ENCODE results near the gene ERBB4. TPM values are rescaled to one million over a fixed set of nuclear protein-coding genes. Genes with fewer than 3 reads are reported as not detected.

ERBB4 gene
- total RNA-seq, 1 donor from 2014 or later = 8.3 TPM

- Histone ChIP-seq H3K4me3 (no peak overlapping the region), H3K27me3 (ENCODE audit: low read depth) (no peaks in the 10 kb centered on the region), H3K36me3 (no peaks in the 10 kb centered on the region), H3K4me1 (peaks cover 15% of the 10 kb centered on the region), H3K9me3 (replicated peaks) (no peaks in the 10 kb centered on the region), H3K27ac (replicated peaks) (no peak overlapping the region)
- intact Hi-C loops (cut with micrococcal nuclease) = no loop called here
- TF ChIP-seq CTCF (IDR thresholded peaks at IDR 0.05; ENCODE audit: borderline replicate concordance) = no peak
- DNase-seq = no peak
Measured at GRCh38 chr2:212354382-212354781, 184.2 kb downstream of the ERBB4 start.

- Histone ChIP-seq H3K4me3 (no peak overlapping the region), H3K9me3 (replicated peaks) (no peaks in the 10 kb centered on the region), H3K36me3 (no peaks in the 10 kb centered on the region), H3K4me1 (peaks cover 7% of the 10 kb centered on the region), H3K27ac (replicated peaks) (no peak overlapping the region), H3K27me3 (ENCODE audit: low read depth) (no peaks in the 10 kb centered on the region)
- DNase-seq = no peak
- no peak for TF ChIP-seq CTCF (IDR thresholded peaks at IDR 0.05; ENCODE audit: borderline replicate concordance)
- intact Hi-C loops (cut with micrococcal nuclease) = no loop called here
Measured at GRCh38 chr2:212348501-212348900, 190.1 kb downstream of the ERBB4 start.

- Histone ChIP-seq H3K9me3 (replicated peaks) (no peaks in the 10 kb centered on the region), H3K4me3 (no peak overlapping the region), H3K27me3 (ENCODE audit: low read depth) (no peaks in the 10 kb centered on the region), H3K27ac (replicated peaks) (no peak overlapping the region), H3K36me3 (no peaks in the 10 kb centered on the region), H3K4me1 (peaks cover 6% of the 10 kb centered on the region)
- intact Hi-C loops (cut with micrococcal nuclease) = no loop called here
- no peak for DNase-seq
- TF ChIP-seq CTCF (IDR thresholded peaks at IDR 0.05; ENCODE audit: borderline replicate concordance) = no peak
Measured at GRCh38 chr2:212346865-212347264, 191.7 kb downstream of the ERBB4 start.

GRCh38 chr2:212345966-212346365 lies 192.6 kb downstream of the ERBB4 start:
- peaks cover 6% of the 10 kb centered on the region for H3K4me1 ChIP-seq
- no peak for DNase-seq
- H3K27me3 ChIP-seq (ENCODE audit: low read depth) = no peaks in the 10 kb centered on the region
- no peak overlapping the region for H3K27ac ChIP-seq (replicated peaks)
- TF ChIP-seq CTCF (IDR thresholded peaks at IDR 0.05; ENCODE audit: borderline replicate concordance) = no peak
- no peaks in the 10 kb centered on the region for H3K36me3 ChIP-seq
- intact Hi-C loops (cut with micrococcal nuclease) = no loop called here
- no peak overlapping the region for H3K4me3 ChIP-seq
- no peaks in the 10 kb centered on the region for H3K9me3 ChIP-seq (replicated peaks)

- Histone ChIP-seq H3K9me3 (replicated peaks) (no peaks in the 10 kb centered on the region), H3K4me3 (no peak overlapping the region), H3K27me3 (ENCODE audit: low read depth) (no peaks in the 10 kb centered on the region), H3K36me3 (no peaks in the 10 kb centered on the region), H3K4me1 (peaks cover 6% of the 10 kb centered on the region), H3K27ac (replicated peaks) (no peak overlapping the region)
- DNase-seq = no peak
- TF ChIP-seq CTCF (IDR thresholded peaks at IDR 0.05; ENCODE audit: borderline replicate concordance) = no peak
- intact Hi-C loops (cut with micrococcal nuclease) = no loop called here
Measured at GRCh38 chr2:212344131-212344530, 194.5 kb downstream of the ERBB4 start.

- TF ChIP-seq CTCF (IDR thresholded peaks at IDR 0.05; ENCODE audit: borderline replicate concordance) = no peak
- Histone ChIP-seq H3K4me3 (no peak overlapping the region), H3K9me3 (replicated peaks) (no peaks in the 10 kb centered on the region), H3K4me1 (peaks cover 6% of the 10 kb centered on the region), H3K36me3 (no peaks in the 10 kb centered on the region), H3K27me3 (ENCODE audit: low read depth) (no peaks in the 10 kb centered on the region), H3K27ac (replicated peaks) (no peak overlapping the region)
- DNase-seq = no peak
- intact Hi-C loops (cut with micrococcal nuclease) = no loop called here
Measured at GRCh38 chr2:212343167-212343566, 195.4 kb downstream of the ERBB4 start.
